Endothelial cell (in vitro differentiated cells): Measurements from ENCODE around the gene OR6T1. TPM values are rescaled to one million over a fixed set of nuclear protein-coding genes. Genes with fewer than 3 reads are reported as not detected.

Source experiments
- DNase-seq: peaks from one replicate; pipeline ENCODE4 v3.0.0; 2021; ENCODE audit warnings: low spot score
- H3K27ac Mint-ChIP-seq: one replicate; pipeline ENCODE4 v1.8.0; 2021; ENCODE audit warnings: mixed read lengths, inconsistent platforms; ENCODE audit not compliant: unreplicated experiment
- H3K27me3 Mint-ChIP-seq: one replicate; pipeline ENCODE4 v1.8.0; 2021; ENCODE audit warnings: mild to moderate bottlenecking, moderate library complexity, mixed read lengths, inconsistent platforms; ENCODE audit not compliant: unreplicated experiment
- H3K36me3 Mint-ChIP-seq: one replicate; pipeline ENCODE4 v1.8.0; 2021; ENCODE audit warnings: mild to moderate bottlenecking, low read depth, mixed read lengths, inconsistent platforms; ENCODE audit not compliant: unreplicated experiment
- H3K4me1 Mint-ChIP-seq: one replicate; pipeline ENCODE4 v1.8.0; 2021; ENCODE audit warnings: mild to moderate bottlenecking, mixed read lengths, inconsistent platforms; ENCODE audit not compliant: unreplicated experiment
- H3K4me3 Mint-ChIP-seq: one replicate; pipeline ENCODE4 v1.8.0; 2021; ENCODE audit warnings: mild to moderate bottlenecking, mixed read lengths, inconsistent platforms; ENCODE audit not compliant: unreplicated experiment
- H3K9me3 Mint-ChIP-seq: one replicate; pipeline ENCODE4 v1.8.0; 2021; ENCODE audit warnings: mixed read lengths, inconsistent platforms; ENCODE audit not compliant: unreplicated experiment
- CTCF ChIP-seq: fragments of 200-600 bp; sonication (generic); IDR thresholded peaks from one replicate; pipeline ENCODE4 v1.5.0; 2021; ENCODE audit warnings: antibody characterized with exemption; ENCODE audit not compliant: unreplicated experiment
- total RNA-seq: library from RNA; stranded (reverse); fragmentation: NEBNext Ultra II Directional; extraction: Animal tissue kit (Norgen Biotek cat#: 25700); gene quantifications from one replicate; pipeline ENCODE4 v1.2.1, GENCODE V29; 2021; ENCODE audit not compliant: unreplicated experiment

Gene OR6T1
- total RNA-seq, 1 donor from 2014 or later, result not detected

GRCh38 chr11:123956752-123957151 is 13.1 kb upstream of the OR6T1 start:
- Mint-ChIP-seq H3K27ac (no peak overlapping the region), H3K9me3 (no peaks in the 10 kb centered on the region), H3K4me3 (no peak overlapping the region), H3K36me3 (no peaks in the 10 kb centered on the region), H3K4me1 (peaks cover 4% of the 10 kb centered on the region), H3K27me3 (peaks cover 1% of the 10 kb centered on the region)
- TF ChIP-seq CTCF, result no peak
- no peak for DNase-seq

GRCh38 chr11:123945132-123945531 is 1.5 kb upstream of the OR6T1 start:
- H3K27me3 Mint-ChIP-seq, result peaks cover 3% of the 10 kb centered on the region
- no peak for TF ChIP-seq CTCF
- no peaks in the 10 kb centered on the region for H3K4me1 Mint-ChIP-seq
- H3K9me3 Mint-ChIP-seq, result no peaks in the 10 kb centered on the region
- no peaks in the 10 kb centered on the region for H3K36me3 Mint-ChIP-seq
- no peak overlapping the region for H3K27ac Mint-ChIP-seq
- no peak for DNase-seq
- H3K4me3 Mint-ChIP-seq, result no peak overlapping the region

- TF ChIP-seq CTCF, result no peak
- H3K27ac Mint-ChIP-seq, result no peak overlapping the region
- no peaks in the 10 kb centered on the region for H3K9me3 Mint-ChIP-seq
- H3K4me3 Mint-ChIP-seq, result no peak overlapping the region
- peaks cover 3% of the 10 kb centered on the region for H3K27me3 Mint-ChIP-seq
- no peak for DNase-seq
- H3K4me1 Mint-ChIP-seq, result no peaks in the 10 kb centered on the region
- no peaks in the 10 kb centered on the region for H3K36me3 Mint-ChIP-seq
Measured at GRCh38 chr11:123942413-123942812, 1.2 kb downstream of the OR6T1 start.

- peaks cover 3% of the 10 kb centered on the region for H3K27me3 Mint-ChIP-seq
- DNase-seq, result no peak
- H3K36me3 Mint-ChIP-seq, result no peaks in the 10 kb centered on the region
- no peaks in the 10 kb centered on the region for H3K9me3 Mint-ChIP-seq
- no peak within 1 kb of the TSS for H3K27ac Mint-ChIP-seq
- no peak for TF ChIP-seq CTCF
- no peaks in the 10 kb centered on the region for H3K4me1 Mint-ChIP-seq
- no peak within 1 kb of the TSS for H3K4me3 Mint-ChIP-seq
Measured at GRCh38 chr11:123939317-123939716, 4.3 kb downstream of the OR6T1 start, which contains the start of gene OR4D5. OR4D5 (plus strand) TSS chr11:123939617; CDS start chr11:123939617, 0 bp downstream.

GRCh38 chr11:123924027-123924426 is 19.6 kb downstream of the OR6T1 start:
- H3K4me3 Mint-ChIP-seq, result no peak overlapping the region
- H3K27me3 Mint-ChIP-seq, result no peaks in the 10 kb centered on the region
- no peak for DNase-seq
- H3K27ac Mint-ChIP-seq, result no peak overlapping the region
- no peaks in the 10 kb centered on the region for H3K4me1 Mint-ChIP-seq
- no peaks in the 10 kb centered on the region for H3K36me3 Mint-ChIP-seq
- H3K9me3 Mint-ChIP-seq, result no peaks in the 10 kb centered on the region
- TF ChIP-seq CTCF, result no peak
